HL-60 (cell line): ENCODE data around the gene PPFIA4.

Experiments used
- DNase-seq, 2 experiments: peaks; one replicate each; pipeline ENCODE4 v3.0.0-alpha.2; 2010 to 2020; ENCODE audit warnings: low read depth in 1 of 2, low spot score in 1 of 2
- H3K27ac ChIP-seq: fragments of 250-450 bp; sonication (Bioruptor Pico); replicated peaks from 2 replicates; pipeline ENCODE4 v1.5.1; 2020; ENCODE audit warnings: mild to moderate bottlenecking, moderate library complexity
- H3K27me3 ChIP-seq: fragments of 250-450 bp; sonication (Bioruptor Pico); 2 replicates; pipeline ENCODE4 v1.5.1; 2021; ENCODE audit warnings: mild to moderate bottlenecking, moderate library complexity; ENCODE audit not compliant: insufficient read depth, poor library complexity, severe bottlenecking
- H3K4me3 ChIP-seq: replicated peaks from 2 replicates; pipeline ENCODE4 v1.5.1; 2011; ENCODE audit warnings: mild to moderate bottlenecking, control low read depth, low read length; ENCODE audit not compliant: insufficient read depth
- GABPA ChIP-seq: IDR thresholded peaks from 2 replicates; pipeline ENCODE4 v1.6.1; 2012; ENCODE audit warnings: low read depth
- POLR2AphosphoS5 ChIP-seq: IDR thresholded peaks from 2 replicates; pipeline ENCODE4 v1.6.1; 2012; ENCODE audit warnings: low read depth
- SPI1 ChIP-seq: IDR thresholded peaks from 2 replicates; pipeline ENCODE4 v1.6.1; 2012; ENCODE audit warnings: low read depth, mild to moderate bottlenecking, borderline replicate concordance
- TF ChIP-seq, protein P1 (sequence below): IDR thresholded peaks from 2 replicates; pipeline ENCODE4 v1.6.1; 2012; ENCODE audit warnings: low read depth; ENCODE audit not compliant: insufficient replicate concordance
- TF ChIP-seq, protein P2 (sequence below): IDR thresholded peaks from one replicate; pipeline ENCODE4 v1.5.1; 2011; ENCODE audit warnings: low read length, control low read depth, inconsistent platforms; ENCODE audit not compliant: insufficient read depth

Gene PPFIA4

GRCh38 chr1:203051841-203052324 lies 25.6 kb downstream of the PPFIA4 start:
- no peak overlapping the region for H3K4me3 ChIP-seq
- no peak overlapping the region for H3K27ac ChIP-seq
- TF ChIP-seq, protein P1, sequence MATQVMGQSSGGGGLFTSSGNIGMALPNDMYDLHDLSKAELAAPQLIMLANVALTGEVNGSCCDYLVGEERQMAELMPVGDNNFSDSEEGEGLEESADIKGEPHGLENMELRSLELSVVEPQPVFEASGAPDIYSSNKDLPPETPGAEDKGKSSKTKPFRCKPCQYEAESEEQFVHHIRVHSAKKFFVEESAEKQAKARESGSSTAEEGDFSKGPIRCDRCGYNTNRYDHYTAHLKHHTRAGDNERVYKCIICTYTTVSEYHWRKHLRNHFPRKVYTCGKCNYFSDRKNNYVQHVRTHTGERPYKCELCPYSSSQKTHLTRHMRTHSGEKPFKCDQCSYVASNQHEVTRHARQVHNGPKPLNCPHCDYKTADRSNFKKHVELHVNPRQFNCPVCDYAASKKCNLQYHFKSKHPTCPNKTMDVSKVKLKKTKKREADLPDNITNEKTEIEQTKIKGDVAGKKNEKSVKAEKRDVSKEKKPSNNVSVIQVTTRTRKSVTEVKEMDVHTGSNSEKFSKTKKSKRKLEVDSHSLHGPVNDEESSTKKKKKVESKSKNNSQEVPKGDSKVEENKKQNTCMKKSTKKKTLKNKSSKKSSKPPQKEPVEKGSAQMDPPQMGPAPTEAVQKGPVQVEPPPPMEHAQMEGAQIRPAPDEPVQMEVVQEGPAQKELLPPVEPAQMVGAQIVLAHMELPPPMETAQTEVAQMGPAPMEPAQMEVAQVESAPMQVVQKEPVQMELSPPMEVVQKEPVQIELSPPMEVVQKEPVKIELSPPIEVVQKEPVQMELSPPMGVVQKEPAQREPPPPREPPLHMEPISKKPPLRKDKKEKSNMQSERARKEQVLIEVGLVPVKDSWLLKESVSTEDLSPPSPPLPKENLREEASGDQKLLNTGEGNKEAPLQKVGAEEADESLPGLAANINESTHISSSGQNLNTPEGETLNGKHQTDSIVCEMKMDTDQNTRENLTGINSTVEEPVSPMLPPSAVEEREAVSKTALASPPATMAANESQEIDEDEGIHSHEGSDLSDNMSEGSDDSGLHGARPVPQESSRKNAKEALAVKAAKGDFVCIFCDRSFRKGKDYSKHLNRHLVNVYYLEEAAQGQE: no peak
- TF ChIP-seq POLR2AphosphoS5 (no peak), SPI1 (no peak), GABPA (no peak)
- TF ChIP-seq, protein P2, sequence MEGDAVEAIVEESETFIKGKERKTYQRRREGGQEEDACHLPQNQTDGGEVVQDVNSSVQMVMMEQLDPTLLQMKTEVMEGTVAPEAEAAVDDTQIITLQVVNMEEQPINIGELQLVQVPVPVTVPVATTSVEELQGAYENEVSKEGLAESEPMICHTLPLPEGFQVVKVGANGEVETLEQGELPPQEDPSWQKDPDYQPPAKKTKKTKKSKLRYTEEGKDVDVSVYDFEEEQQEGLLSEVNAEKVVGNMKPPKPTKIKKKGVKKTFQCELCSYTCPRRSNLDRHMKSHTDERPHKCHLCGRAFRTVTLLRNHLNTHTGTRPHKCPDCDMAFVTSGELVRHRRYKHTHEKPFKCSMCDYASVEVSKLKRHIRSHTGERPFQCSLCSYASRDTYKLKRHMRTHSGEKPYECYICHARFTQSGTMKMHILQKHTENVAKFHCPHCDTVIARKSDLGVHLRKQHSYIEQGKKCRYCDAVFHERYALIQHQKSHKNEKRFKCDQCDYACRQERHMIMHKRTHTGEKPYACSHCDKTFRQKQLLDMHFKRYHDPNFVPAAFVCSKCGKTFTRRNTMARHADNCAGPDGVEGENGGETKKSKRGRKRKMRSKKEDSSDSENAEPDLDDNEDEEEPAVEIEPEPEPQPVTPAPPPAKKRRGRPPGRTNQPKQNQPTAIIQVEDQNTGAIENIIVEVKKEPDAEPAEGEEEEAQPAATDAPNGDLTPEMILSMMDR: no peak
- DNase-seq: no peak
- no peaks in the 10 kb centered on the region for H3K27me3 ChIP-seq

GRCh38 chr1:203052601-203053000 lies 26.3 kb downstream of the PPFIA4 start:
- no peak overlapping the region for H3K4me3 ChIP-seq
- no peak for DNase-seq
- no peak overlapping the region for H3K27ac ChIP-seq
- H3K27me3 ChIP-seq: no peaks in the 10 kb centered on the region
- TF ChIP-seq, protein P1: no peak
- TF ChIP-seq GABPA (no peak), SPI1 (no peak), POLR2AphosphoS5 (no peak)
- TF ChIP-seq, protein P2: no peak

GRCh38 chr1:203054184-203054583 lies 27.9 kb downstream of the PPFIA4 start:
- H3K4me3 ChIP-seq: no peak overlapping the region
- no peaks in the 10 kb centered on the region for H3K27me3 ChIP-seq
- TF ChIP-seq SPI1 (no peak), GABPA (no peak), POLR2AphosphoS5 (no peak)
- TF ChIP-seq, protein P2: no peak
- TF ChIP-seq, protein P1: no peak
- no peak for DNase-seq
- H3K27ac ChIP-seq: no peak overlapping the region
